22Rv1 (cell line): ENCODE data around the gene CITED4.

Experiments
- CTCF ChIP-seq: fragments of 450-650 bp; IDR thresholded peaks from 2 replicates; pipeline ENCODE4 v1.5.1; 2017; ENCODE audit warnings: mild to moderate bottlenecking
- ZFX ChIP-seq: fragments of 450-650 bp; IDR thresholded peaks from 2 replicates; pipeline ENCODE4 v1.6.1; 2017; ENCODE audit warnings: antibody characterized with exemption, borderline replicate concordance

GRCh38 chr1:40841602-40842001 is 20.6 kb downstream of the CITED4 start:
- TF ChIP-seq CTCF (no peak), ZFX (no peak)
